HepG2 (cell line): Measurements from ENCODE around the gene MBD2. TPM values are rescaled to one million over a fixed set of nuclear protein-coding genes. Genes with fewer than 3 reads are reported as not detected.

Experiments
- ADNP ChIP-seq: sonication (generic); formaldehyde crosslinking; IDR thresholded peaks from 2 replicates; pipeline ENCODE4 v1.4.0; 2020; ENCODE audit warnings: missing genetic modification reagents
- ARHGAP35 ChIP-seq: sonication (generic); formaldehyde crosslinking; IDR thresholded peaks from 2 replicates; pipeline ENCODE4 v1.9.0; 2022; ENCODE audit warnings: mild to moderate bottlenecking, inconsistent platforms, moderate library complexity, missing genetic modification reagents, borderline replicate concordance
- CSRNP1 ChIP-seq: sonication (generic); formaldehyde crosslinking; IDR thresholded peaks from 2 replicates; pipeline ENCODE4 v1.8.1; 2023; ENCODE audit warnings: mild to moderate bottlenecking, missing genetic modification reagents
- EHMT2 ChIP-seq: fragments of 200-600 bp; sonication (generic); IDR thresholded peaks from 2 replicates; pipeline ENCODE4 v1.7.0; 2017; ENCODE audit warnings: antibody characterized with exemption, low read depth, low read length, borderline replicate concordance
- GMEB1 ChIP-seq: sonication (generic); formaldehyde crosslinking; IDR thresholded peaks from 2 replicates; pipeline ENCODE4 v1.5.1; 2020; ENCODE audit warnings: missing genetic modification reagents, mild to moderate bottlenecking, borderline replicate concordance
- KAT7 ChIP-seq: IDR thresholded peaks from 2 replicates; pipeline ENCODE4 v1.6.1; 2018; ENCODE audit warnings: borderline replicate concordance, missing compliant biosample characterization
- NFAT5 ChIP-seq: sonication (generic); formaldehyde crosslinking; IDR thresholded peaks from 2 replicates; pipeline ENCODE4 v1.4.0; 2020; ENCODE audit warnings: missing genetic modification reagents
- NR2F2 ChIP-seq: IDR thresholded peaks from 2 replicates; pipeline ENCODE4 v1.6.1; 2012; ENCODE audit warnings: low read depth, inconsistent platforms, borderline replicate concordance
- RFX1 ChIP-seq: fragments of 450-650 bp; IDR thresholded peaks from 2 replicates; pipeline ENCODE4 v1.6.1; 2017
- ZBTB10 ChIP-seq: sonication (generic); formaldehyde crosslinking; IDR thresholded peaks from 2 replicates; pipeline ENCODE4 v1.4.0; 2020; ENCODE audit warnings: missing genetic modification reagents, borderline replicate concordance
- ZBTB38 ChIP-seq: sonication (generic); formaldehyde crosslinking; IDR thresholded peaks from 2 replicates; pipeline ENCODE4 v1.5.1; 2020; ENCODE audit warnings: mild to moderate bottlenecking, missing genetic modification reagents
- ZFP1 ChIP-seq: IDR thresholded peaks from 2 replicates; pipeline ENCODE4 v1.6.1; 2016
- ZNF17 ChIP-seq: sonication (generic); formaldehyde crosslinking; IDR thresholded peaks from 2 replicates; pipeline ENCODE4 v1.5.0; 2020; ENCODE audit warnings: mild to moderate bottlenecking, missing genetic modification reagents
- ZNF33A ChIP-seq: sonication (generic); formaldehyde crosslinking; IDR thresholded peaks from 2 replicates; pipeline ENCODE4 v1.5.1; 2020; ENCODE audit warnings: missing genetic modification reagents, mild to moderate bottlenecking, moderate library complexity, borderline replicate concordance
- ZNF431 ChIP-seq: sonication (generic); formaldehyde crosslinking; IDR thresholded peaks from 2 replicates; pipeline ENCODE4 v1.9.0; 2022; ENCODE audit warnings: missing genetic modification reagents, low read depth, mild to moderate bottlenecking, borderline replicate concordance
- ZSCAN31 ChIP-seq: sonication (generic); formaldehyde crosslinking; IDR thresholded peaks from 2 replicates; pipeline ENCODE4 v1.5.0; 2020; ENCODE audit warnings: low read depth, mild to moderate bottlenecking, missing genetic modification reagents
- polyA plus RNA-seq, 8 experiments: library from polyadenylated mRNA; depleted of rRNA in 3 of 8; stranded (reverse) in 7 of 8; unstranded in 1 of 8; fragments of >200 nt; fragmentation: Illumina TruSeq in 4 of 8; extraction: Trizol in 4 of 8; gene quantifications; 2 replicates each; pipeline versions ENCODE4 v1.2.1 to v1.2.3, GENCODE V29; 2011 to 2016; ENCODE audit warnings: low read depth in 4 of 8, missing spikeins in 1 of 8, mixed read lengths in 1 of 8; ENCODE audit not compliant: insufficient read depth in 1 of 8
- total RNA-seq, 5 experiments: library from RNA; depleted of rRNA; stranded (reverse); fragments of >200 nt; fragmentation: Illumina TruSeq; extraction: Trizol; gene quantifications; 2 replicates each; pipeline ENCODE4 v1.2.3, GENCODE V29; 2016; ENCODE audit warnings: low read depth in 1 of 5

MBD2 gene
- total and polyA plus RNA-seq, 2 of the 13 experiments (the other 11 are each of a cell fraction or from before 2014, with no cell fraction given) = 19.1 to 38.5 TPM

GRCh38 chr18:54254265-54254758, 29.8 kb upstream of the MBD2 start (continued):
- TF ChIP-seq GMEB1 (CRISPR knock-in tag) (peak; percentile 46; the same call in 1 of the 2 replicates), ZNF431 (CRISPR knock-in tag) (no peak), RFX1 (no peak), NR2F2 (peak; percentile 35; the same call in 1 of the 2 replicates), ARHGAP35 (no peak), ZNF33A (no peak), ZBTB38 (CRISPR knock-in tag) (no peak), EHMT2 (no peak; the same call in 1 of the 2 replicates), ZFP1 (peak; percentile 79), ZSCAN31 (no peak), ZNF17 (CRISPR knock-in tag) (no peak), NFAT5 (CRISPR knock-in tag) (no peak), KAT7 (CRISPR knock-in tag) (no peak), CSRNP1 (no peak), ZBTB10 (CRISPR knock-in tag) (no peak), ADNP (no peak)
